ENCODE results near the gene CDYL2.

DNA sequence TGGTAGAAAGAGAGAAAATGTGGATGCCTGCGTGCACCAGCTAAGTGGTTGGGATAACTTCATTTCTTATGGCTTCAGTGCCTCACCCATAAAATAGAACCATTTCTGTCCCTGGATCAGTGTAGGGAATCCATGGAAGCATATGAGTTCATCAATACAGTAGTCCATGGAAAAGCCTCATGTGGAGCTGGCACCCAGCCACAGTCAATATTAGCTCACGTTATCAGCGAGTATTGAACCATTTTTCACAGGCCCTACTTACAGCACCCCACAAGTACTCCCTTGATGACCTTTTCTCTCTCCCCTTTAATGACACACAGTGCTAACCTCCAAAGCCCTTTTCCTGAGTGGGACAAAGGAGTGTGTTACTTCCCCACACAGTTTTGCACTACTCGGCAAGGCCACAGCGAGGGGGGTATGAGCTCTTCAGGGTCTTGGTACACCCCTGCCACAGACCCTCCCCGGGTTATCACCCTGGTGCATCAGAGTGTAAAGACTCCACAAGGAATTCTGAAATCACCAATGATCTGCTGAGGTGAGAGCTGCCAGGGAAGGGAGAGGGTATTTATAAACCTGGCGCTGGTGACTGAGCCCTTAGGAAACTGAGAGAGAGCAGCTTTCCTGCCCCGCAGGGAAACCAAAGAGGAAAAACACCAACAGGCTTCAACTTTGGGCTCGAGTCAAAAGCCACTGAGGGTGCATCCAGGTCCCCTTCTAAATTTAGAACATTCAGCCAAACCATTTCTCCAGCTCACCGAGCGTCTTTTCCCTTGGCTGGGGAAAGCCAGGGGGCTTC lies 226.7 kb downstream of the CDYL2 start:
- TF ChIP-seq, protein P1, sequence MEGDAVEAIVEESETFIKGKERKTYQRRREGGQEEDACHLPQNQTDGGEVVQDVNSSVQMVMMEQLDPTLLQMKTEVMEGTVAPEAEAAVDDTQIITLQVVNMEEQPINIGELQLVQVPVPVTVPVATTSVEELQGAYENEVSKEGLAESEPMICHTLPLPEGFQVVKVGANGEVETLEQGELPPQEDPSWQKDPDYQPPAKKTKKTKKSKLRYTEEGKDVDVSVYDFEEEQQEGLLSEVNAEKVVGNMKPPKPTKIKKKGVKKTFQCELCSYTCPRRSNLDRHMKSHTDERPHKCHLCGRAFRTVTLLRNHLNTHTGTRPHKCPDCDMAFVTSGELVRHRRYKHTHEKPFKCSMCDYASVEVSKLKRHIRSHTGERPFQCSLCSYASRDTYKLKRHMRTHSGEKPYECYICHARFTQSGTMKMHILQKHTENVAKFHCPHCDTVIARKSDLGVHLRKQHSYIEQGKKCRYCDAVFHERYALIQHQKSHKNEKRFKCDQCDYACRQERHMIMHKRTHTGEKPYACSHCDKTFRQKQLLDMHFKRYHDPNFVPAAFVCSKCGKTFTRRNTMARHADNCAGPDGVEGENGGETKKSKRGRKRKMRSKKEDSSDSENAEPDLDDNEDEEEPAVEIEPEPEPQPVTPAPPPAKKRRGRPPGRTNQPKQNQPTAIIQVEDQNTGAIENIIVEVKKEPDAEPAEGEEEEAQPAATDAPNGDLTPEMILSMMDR (conservative IDR thresholded peaks at IDR 0.05; ENCODE audit: low read depth, low read length), result no peak
- no peak for TF ChIP-seq EZH2phosphoT487 (IDR thresholded peaks at IDR 0.05; ENCODE audit: borderline replicate concordance, low read length)
